HG03039 (cell line): ENCODE results near the gene CYFIP1.

Source experiments
- ATAC-seq: cut with Tn5 transposase; IDR thresholded peaks from one replicate; pipeline ENCODE4 v1.9.1; 2021; ENCODE audit warnings: mild to moderate bottlenecking, moderate library complexity; ENCODE audit not compliant: unreplicated experiment

The CYFIP1 gene

DNA sequence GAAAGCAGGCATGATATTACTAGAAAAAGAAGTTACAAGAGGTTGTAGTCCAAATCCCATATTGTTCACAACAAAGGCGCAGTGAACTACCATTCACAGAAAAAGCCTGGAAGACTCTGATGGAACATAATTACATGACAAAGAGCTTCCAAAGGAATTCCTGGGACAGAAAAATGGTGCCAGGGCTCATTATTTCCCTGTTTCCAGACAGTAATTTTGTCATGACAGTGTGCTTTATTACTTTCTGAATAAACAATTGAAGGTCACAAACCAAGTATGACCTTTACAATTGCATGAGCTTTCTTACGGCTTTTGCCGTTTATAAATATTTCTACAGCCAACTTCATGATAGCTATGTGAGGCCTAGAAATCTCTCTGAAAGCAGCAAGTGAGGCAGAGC lies 61.0 kb downstream of the CYFIP1 start:
- no peak for ATAC-seq

GRCh38 chr15:22918596-22919140 lies 61.5 kb downstream of the CYFIP1 start:
- no peak for ATAC-seq

GRCh38 chr15:22918056-22918455 lies 62.1 kb downstream of the CYFIP1 start:
- ATAC-seq, result no peak

GRCh38 chr15:22917556-22917955 lies 62.6 kb downstream of the CYFIP1 start:
- no peak for ATAC-seq

- no peak for ATAC-seq
Observed at GRCh38 chr15:22916606-22917350, 63.4 kb downstream of the CYFIP1 start.

GRCh38 chr15:22915866-22916515 lies 64.2 kb downstream of the CYFIP1 start:
- no peak for ATAC-seq

DNA sequence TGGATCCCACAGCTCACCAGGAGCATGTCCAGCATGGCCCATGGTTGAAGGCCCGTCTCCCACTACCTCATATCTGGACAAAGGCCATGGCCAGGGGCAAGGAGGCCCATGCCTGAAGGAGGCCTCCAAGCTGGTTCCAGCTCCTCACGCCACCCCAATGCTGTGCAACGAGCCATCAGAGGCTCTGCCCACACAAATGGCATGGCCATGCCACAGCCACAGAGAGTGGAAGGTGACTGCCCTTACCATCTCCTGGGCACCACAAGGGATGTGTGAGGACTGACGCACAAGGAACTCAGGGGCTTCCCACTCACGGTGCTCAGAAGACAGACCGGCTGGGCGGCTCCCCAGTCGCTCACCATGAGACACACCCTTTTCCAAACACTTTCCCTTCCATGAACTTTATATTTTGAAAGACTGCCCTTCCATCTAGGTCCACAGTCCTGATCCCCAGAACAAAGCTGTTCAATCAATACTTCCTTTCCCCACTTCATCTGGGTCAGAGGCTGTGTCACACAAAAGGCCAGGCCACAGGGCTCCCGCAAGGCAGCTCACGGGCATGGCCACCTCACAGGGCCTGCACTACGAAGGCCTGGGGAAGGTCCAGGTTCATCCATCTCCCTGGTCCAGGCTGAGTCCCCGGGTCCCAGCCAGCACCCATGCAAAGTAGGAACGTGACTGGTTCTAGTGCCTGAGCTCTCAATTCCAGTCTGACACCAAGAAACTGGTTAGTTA lies 66.4 kb downstream of the CYFIP1 start:
- ATAC-seq, result no peak

GRCh38 chr15:22912256-22912655 lies 67.9 kb downstream of the CYFIP1 start:
- no peak for ATAC-seq

DNA sequence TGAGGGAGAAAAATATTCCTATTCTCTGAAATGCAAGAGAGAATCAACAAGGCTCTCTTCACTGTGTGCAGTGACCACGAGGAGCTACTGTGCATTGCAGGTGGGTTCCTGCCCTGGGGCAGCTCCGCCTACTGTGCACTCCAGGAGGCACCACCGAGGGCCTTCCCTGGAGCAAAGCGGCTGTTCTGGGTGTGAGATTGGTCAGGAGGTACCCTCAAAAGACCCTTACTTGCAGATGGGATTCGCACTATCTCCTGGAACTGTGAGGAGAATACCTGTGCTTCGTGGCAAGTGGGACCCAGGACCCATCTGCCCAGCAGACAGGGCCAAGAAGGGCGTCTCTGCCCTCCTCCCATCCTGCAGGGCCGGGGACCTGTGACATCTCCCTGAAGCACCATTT lies 68.9 kb downstream of the CYFIP1 start:
- no peak for ATAC-seq

- ATAC-seq, result no peak
Observed at GRCh38 chr15:22908830-22909229, 71.3 kb downstream of the CYFIP1 start.

- no peak for ATAC-seq
Observed at GRCh38 chr15:22907161-22907950, 72.8 kb downstream of the CYFIP1 start.

GRCh38 chr15:22904736-22905135 lies 75.4 kb downstream of the CYFIP1 start:
- no peak for ATAC-seq

DNA sequence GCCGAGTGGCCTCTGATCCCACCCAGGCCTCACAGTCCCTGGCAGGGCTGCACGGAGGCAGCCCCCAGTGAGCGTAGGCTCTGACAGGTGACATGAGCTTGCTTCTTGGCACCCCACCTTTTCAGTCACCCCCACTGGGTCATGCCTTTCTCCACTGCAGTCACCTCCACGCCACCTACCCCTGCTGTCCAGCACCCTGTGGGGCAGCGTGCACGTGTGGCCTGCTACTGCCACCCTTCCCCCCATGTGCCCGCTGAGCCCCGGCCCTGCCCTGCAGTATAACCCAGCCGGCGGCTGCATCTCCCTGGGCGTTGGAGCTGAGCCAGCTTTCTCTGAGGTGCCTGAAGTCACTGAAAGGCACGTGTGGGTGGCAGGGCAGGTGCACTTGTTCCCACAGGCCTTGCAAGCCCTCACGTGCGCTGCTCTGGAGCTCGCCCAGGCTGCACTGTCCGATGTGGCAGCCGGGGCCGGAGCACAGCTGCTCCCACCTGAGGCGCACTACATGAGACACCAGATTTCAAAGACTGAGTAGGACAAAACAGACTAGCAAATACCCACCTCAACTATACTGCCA lies 76.1 kb downstream of the CYFIP1 start:
- no peak for ATAC-seq

DNA sequence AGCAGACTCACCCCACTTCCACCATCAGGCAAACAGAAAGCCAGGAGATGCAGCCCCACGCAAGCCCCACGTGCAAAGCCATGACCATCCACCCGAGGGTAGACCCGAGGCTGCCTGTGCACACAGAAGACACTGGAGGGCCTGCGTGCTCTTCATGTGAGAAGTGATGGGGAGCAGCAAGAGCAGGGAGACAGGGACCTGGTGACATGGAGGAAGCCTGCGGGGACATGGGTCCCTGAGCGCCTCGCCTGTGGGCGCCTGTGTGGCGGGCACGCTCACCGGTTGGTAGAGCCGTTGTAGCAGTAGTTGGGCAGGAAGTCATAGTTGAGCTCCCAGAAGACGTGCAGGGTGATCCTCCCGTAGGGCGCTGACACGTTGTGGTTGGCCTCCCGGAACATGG lies 76.7 kb downstream of the CYFIP1 start:
- ATAC-seq, result no peak

DNA sequence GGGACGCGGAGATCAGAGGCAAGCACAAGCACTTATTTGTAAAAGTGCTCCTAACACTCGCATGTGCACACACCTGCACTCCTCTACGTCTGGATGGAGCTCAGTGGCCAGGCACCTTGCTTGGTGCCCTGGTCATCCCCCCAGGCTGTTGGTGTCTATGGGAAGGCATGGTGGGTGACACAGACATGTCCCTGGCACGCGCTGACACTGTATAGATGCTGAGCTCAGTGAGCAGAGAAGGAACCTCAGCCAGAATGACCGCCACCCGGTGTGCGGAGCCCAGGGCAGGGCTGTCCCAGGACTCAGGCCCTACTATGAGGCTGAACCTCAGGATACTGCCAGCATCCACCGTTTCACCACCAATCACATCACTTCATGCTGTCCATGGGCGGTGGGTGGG lies 77.2 kb downstream of the CYFIP1 start:
- no peak for ATAC-seq

DNA sequence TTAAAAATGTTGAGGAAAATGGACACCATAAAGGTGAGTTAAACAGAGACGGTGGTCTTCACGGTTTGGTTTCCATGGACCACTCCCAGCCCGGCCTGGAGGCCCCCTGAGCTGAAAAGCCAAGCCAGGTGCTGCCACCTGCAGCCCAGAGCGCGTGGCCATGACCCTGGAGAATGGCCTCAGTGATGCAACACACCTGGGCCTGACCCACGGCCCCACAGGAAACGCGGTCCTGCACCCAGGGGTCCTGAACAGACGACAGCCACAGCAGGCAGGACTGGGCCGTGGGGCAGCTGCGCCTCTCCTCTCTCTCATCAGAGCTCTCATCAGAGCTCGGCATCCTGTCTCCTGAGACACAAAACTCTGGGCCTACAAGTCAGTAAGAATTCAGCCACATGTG lies 77.6 kb downstream of the CYFIP1 start:
- ATAC-seq, result no peak

DNA sequence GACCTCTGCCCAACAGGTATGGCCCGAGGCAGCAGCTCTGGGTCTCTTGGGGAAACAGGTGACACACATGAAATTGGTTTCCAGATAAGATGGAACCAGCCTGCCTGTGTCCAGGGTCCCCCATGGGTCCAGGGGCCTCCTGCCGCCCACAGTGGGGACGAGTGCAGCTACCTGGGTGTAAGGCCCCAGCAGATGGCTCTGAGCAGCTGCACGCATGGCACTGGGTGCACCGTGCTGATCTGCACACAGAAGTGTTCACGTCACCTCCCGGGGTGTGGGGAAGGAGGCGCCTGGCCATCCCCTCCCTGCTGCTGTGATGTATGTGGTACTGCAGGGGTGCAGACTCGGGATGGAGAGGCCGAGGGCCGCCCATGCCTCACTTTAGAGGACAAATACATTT lies 78.1 kb downstream of the CYFIP1 start:
- ATAC-seq, result no peak

DNA sequence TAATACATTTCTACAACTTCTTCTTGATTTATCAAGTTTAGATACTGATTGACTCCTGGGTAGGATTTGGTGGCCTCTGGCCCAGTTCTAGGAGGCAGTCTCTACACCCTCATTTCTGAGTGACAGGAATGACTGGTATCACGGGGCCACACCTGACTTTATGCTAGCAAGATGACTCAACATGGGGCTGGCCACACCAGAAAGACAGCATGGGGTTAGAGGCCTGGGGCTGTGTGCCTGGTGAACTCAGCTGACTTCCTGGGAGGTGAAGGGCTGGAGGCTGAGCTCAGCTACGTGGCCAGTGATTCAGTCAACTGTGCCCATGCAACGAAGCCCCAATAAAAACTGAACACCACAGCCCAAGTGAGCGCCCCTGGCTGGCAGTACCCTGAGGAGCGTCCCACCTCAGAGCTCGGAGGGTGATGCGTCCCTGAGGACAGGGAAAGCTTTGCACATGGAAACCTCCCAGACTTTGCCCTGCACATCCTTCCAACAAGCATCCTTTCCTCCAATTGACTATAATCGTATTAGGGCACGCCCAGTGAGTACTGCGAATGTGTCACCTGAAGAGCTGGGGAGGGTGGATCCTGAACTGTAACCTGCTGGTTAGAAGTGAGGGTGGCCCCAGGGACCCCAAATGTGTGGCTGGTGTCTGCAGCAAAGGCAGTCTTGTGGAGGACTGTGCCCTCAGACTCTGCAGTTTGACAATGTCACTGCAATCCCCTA lies 84.5 kb downstream of the CYFIP1 start:
- peak; percentile 93 for ATAC-seq

GRCh38 chr15:22893881-22894280 lies 86.3 kb downstream of the CYFIP1 start:
- no peak for ATAC-seq

GRCh38 chr15:22893081-22893480 lies 87.1 kb downstream of the CYFIP1 start:
- no peak for ATAC-seq
